GM18520 (cell line): Measurements from ENCODE around the gene KIF6.

Experiments
- ATAC-seq: cut with Tn5 transposase; IDR thresholded peaks from one replicate; pipeline ENCODE4 v1.9.1; 2021; ENCODE audit not compliant: unreplicated experiment

KIF6 gene

DNA sequence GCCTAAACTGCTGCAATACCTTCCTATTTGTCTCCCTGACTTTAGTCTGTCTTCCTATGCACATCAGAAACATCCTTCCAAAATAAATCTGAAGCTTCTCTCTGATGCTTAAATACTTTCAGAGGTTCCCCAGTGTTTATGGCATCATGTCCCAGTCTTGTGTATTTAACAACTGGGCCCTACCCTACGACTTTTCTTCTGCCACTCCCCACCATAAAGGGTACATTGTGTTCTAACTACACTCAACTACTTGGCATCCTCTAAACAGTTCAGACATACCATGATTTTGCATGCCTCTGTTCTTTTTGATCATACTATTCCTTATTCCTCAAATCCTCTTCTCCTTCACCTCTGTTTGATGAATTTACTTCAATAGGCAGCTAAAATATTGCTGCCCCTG lies 259.7 kb downstream of the KIF6 start:
- ATAC-seq = no peak

DNA sequence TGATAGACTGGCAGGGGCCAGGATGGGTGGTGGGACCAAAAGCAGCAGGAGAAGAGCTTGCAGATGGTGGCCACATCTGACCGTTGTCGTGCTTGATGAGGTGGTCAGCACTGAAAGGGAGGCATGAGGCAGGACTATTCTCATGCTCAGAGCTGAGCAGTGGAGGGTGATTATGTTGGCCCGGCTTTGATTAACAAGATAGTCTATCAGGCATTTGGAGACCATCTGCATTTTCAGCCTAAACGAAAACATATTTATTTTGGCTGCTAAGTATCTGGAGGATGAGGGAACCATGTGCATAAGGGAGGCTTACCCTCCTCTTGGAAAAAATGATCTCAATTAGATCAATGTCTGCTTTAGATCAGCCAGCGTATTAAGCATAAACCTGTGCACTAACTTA lies 261.1 kb downstream of the KIF6 start:
- no peak for ATAC-seq

DNA sequence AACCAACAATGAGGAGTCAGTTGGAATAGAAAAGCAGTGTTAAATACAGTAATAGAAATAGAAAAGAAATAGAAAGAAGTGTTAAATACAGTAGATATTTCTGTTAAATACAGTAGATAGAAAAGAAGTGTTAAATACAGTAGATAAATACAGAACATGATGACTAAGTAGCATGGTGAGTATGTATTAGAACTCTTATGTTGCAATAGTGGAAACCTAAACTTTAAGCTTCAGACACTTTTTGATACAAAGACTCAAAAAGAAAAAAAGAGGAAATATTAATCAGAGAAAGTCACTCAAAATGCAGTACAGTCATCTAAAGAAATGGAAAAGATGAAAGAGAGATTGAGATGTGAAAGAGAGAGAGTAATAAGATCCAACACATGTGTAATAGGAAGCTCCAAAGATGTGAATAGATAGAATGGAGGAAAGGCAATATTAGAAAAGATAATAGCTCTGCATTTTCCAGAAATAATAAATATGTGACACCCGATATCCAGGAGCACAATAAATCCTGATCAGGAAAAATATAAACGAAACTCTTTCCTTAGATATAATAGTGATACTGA lies 271.2 kb downstream of the KIF6 start:
- no peak for ATAC-seq

DNA sequence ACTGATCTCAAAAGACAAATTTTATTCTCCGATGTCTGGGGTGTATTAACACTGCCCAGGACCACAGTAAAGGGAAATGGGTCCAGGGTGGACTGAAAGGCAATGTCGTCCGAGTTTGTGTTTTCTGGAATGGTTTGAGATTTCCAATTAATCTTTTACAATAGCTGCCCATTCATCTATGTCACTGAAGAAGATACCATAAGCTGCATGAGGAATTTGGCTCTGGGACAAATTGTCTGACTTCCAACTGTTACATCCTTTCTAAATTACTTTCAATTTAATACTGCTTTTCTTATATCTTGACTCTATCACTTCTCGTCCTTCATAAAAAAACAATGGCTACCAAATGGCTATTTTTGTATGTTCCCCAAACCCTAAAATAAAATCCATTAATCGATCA lies 272.0 kb downstream of the KIF6 start:
- ATAC-seq = no peak

DNA sequence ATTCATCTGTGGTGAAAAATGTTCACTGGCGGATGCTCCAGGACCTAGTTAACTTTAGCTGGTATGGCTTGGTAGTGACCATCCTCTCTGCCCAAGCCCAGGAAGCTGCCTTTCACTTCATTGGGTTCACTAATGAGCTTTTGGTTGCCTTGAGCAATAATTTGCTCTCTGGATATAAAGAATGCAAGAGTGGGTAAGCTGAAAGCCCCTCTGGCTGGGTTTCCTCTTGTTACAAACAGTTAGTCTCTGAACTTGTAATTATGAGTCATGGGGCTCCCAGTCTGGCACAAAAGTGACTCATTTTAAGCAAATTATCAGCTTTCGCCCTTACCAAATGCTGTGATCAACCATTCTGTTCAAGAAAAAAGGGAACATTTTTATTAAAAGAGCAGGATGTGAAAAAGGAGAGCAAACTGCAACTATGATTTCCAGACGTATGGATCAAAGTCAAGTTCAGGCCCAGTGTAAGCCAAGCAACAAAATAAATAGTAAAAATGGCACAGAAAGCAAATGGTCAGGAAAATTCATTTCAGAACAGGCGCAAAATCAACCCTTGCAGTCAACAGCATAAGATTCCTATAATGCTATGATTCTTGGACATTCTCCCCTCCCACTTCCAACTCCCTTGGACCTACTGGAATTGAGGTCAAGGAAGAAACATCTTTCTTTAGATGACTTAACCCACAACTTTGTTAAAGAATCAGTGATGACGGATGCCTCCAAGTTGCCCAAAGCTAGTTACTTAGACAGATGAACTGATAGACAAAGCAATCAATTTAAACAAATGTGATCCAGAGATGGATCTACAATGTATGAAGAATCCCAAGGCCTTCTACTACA lies 272.7 kb downstream of the KIF6 start:
- no peak for ATAC-seq

DNA sequence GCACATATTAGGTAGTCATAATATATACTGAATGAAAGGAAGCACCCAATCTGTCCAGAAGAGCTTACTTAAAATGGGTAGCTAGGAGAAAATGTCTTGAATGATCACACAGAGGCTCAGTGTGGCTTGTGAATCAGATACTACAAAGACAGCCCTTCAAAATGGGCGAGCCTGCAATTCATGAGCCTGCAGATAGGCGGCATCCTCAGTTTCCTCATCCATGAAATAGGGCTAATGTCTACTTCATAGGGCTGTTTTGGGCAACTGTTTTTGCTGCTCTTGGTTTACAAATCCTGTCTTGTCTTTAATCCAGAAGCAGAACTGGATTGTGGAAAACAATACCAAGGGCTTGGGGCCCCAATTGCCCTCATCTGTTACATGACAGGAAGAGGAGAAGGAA lies 273.4 kb downstream of the KIF6 start:
- ATAC-seq = no peak

DNA sequence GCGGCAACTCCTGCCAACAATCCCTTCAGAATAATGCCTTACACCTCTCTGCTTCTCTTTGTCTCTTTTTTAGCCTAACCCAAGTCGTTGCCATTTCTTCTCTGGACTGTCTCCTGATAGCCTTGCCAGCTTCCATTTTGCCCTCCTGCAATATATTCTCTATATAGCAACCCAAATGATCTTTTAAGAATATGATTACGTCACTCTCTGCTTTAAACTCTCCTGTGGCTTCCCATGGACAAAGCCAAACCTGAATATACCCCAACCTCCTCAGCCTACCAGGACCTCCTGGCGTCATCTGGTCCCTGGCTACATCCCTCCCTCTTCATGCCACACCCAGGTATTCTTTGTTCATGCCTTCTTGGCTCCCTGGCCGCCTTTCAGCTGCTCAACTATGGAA lies 276.2 kb downstream of the KIF6 start:
- ATAC-seq = no peak

DNA sequence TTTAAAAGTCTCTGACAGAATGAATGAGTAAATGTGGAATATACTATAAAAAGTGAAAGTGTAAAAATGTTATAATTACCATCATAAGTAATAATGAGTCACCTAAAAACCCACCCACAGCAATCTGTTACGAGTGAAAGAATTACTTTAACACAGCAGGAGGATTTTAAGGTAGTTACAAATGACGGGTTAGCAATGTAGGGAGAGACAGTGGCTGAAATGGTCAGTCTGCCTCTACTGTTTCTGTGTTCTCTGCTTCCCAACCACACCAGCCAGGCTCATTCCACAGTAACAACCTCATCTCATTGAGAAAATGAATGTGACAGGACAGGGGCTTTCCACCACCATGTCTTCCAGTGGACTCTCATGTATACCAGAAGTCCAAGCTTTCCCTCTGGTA lies 278.3 kb downstream of the KIF6 start:
- ATAC-seq = no peak

DNA sequence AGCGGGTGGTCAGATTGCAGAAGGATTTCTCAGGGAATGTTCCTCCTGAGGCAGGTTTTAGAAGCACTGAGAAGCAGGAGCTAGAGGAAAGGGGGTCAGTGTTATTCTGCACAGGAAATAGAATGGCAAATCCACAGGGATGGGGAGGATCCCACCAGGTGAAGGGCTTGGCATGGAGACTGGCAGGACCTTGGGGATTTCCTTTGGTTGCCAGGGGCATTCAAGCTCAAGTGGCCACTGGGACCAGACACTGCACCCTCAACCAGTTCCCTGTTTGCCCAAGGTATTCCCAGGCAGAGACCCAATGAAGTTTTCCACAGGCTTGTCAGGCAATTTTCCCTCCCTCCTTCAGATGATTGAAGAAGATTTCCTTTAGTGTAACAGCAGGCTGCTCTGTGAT lies 279.5 kb downstream of the KIF6 start:
- no peak for ATAC-seq

DNA sequence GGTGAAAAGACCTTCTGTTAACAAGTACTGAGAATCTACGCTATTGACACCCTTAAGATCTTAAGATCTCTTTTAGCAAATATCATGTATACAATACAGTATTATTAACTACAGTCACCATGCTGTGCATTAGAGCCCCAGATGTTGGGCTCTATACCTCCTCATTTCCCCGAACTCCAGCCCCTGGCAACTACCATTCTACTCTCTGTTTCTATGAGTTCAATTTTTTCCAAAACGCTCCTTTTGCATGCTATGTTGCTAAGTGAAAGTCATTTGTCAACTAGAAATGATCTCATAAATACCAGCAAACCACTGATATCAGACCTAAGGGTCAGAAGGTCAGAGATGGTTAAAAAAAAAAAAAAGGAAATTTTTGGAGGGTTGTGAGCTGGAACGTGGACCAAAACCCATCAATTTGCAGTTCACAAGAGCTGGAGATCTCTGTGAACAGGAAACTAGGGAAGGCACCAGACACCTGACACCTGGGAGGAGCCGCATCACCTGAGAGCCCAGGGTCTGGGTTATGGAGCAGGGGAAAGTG lies 280.7 kb downstream of the KIF6 start:
- no peak for ATAC-seq

DNA sequence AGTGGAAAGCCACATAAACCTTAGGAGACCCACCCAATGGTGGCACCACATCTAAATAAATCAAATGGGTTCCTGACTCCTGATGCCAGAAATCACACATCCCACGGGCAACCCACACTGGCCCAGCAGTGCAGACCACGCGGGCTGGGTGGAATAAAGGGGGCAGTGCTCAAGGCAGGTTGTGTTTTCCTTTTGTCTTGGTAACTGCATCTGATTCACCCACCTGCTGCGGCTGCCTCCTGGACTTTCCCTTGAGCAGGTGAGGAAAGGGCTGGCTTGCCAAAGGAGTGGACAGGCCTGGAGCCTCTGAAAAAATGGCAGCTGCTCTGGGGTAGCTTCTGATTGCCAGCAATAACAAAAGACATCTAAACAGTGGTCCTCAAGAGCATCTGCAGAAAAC lies 283.2 kb downstream of the KIF6 start:
- no peak for ATAC-seq

DNA sequence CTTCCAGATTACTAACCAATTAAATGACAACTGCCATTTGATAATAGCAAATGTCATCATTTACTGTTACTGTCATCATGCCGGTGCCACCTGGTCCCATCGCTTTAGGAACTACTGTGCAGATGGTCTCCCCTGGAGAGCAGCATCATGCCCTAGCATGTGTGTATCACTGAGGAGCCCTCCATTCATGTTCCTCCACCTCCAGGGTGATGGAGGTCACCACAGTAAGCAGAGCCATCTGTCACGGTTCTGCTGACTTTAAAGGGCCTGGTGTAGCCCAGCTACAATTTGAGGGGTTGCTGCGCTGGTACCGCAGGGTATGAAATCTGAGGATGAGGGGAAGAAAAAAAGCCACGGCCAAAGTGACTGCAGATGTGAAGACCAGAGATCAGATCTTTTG lies 283.9 kb downstream of the KIF6 start:
- no peak for ATAC-seq

DNA sequence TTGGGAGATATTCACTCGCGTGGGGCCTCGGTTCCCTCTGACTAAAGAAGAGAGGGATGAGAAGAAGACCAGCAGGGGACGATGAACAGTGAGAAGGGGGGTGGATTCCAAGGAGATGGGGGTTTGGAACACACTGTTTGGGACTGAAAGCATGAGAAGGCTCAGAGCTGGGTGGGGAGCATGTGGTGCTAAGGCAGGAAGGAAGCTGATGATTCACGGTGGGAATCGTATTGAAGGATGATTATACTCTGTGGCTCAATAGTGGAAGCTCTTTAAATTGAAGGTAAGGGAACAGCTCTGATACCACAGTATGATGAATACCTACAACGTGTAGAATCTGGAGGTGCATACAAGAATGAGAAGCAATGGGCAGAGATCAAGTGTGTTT lies 285.2 kb downstream of the KIF6 start:
- ATAC-seq = no peak

DNA sequence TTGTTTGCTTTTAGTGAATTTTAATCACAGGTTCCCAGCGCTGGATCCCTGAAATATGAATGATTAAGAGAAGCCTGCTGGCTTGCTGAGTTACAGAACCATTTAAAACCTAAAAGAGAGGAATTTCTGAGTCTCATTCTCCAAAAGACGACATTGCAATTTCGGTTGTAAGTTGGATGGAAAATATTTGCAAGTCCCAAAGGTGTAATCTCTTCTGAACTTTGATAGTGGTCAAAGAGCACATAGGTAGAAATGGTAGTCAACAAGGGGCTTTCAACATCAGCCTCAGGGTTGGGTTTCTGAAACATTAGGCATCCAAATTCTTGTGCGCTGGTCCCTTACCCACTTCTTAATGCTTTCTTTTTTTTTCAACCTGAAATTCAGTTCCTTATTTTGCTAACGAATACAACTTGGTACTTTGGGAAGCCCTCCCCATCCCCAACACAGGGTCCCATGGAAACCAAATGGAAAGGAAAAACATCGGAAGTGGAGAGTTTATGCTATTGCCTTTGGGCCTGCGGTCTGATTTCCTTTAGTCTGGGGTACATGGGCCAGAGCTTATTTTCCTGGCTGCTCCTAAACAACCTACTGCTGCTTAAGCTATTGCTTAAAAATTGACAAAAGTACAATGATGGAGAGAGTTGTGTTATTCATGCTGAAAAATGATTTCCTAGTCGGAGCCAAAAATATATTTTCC lies 285.7 kb downstream of the KIF6 start:
- no peak for ATAC-seq

DNA sequence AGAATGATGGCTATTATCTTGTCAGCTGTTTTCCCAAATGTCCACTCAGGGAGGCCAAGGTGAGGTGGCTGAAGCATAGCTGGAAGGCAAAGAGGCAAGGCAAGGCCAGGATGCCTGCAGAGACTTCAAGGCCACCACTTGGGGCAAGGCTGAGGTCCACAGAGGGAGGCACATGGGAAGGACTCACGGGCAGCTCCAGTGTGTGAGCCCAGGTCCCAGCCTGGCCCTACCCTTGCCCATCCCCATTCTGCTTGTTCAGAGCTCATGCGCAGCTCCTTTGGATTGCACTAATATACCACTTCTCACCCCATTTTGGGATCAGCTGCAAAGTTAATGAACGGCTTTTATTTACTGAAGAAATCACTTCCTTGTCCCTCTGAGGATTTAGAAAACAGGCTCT lies 291.6 kb downstream of the KIF6 start:
- no peak for ATAC-seq

DNA sequence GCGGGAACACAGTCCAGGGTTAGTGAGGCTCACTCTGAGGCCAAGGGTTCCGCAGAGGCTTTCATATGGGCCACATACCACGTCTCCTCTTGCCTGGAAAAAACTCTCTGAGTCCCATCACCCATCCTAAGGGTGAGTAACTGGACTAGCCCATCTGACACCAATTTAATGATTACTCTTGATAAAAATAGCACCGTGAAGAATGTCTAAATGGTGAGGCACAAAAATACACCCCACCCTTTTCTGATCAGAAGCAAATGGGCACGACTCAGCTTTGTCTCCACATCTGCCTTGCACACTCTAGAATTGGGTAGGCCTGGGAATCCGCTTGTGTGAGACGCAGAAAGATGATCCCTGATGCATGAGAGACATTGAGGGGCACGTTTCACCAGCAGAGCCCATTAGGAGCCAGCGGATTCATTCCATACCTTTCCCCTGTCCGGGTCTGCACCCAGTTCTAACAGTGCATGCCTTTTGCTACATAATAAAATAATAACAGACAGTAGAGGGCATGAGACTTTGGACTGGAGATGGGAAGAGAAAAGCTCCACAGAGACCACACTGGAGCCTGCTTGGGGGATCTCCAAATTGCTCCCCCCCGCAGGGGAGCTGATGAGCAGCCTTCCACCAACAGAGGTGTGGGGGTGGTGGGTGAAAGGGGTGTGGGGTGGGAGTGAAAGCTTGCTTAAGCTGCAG lies 292.7 kb downstream of the KIF6 start:
- ATAC-seq = no peak

DNA sequence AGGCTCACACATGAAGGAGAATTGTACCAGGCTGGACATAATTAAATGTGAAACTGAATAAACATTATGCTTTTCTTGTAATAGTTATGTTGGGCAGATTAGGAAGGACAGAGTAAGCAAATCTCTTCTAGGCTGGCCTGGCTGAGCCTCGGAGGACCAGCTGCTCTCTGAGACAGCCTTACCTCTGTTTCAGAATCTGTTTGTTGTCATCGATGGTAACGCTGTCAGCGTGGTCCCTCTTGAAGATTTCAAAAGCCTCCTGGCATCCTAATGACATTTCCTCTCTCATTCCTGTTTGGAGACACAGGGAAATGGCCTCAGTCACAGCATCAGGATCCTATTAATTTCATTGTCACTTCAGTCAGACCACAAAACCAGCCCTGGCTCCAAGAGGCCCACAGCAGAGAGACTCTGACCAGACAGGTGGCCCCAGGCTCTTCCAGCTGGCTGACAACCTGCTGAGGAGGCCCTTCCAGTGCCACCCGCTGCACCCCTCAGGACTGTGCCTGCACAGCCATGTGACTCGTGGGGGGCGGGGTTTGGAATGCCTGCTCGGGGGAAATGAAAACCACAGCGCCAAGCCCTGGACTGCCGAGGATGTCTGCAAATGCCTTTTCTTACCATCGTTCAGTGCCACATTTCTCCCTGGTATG lies 294.2 kb downstream of the KIF6 start:
- ATAC-seq = no peak

DNA sequence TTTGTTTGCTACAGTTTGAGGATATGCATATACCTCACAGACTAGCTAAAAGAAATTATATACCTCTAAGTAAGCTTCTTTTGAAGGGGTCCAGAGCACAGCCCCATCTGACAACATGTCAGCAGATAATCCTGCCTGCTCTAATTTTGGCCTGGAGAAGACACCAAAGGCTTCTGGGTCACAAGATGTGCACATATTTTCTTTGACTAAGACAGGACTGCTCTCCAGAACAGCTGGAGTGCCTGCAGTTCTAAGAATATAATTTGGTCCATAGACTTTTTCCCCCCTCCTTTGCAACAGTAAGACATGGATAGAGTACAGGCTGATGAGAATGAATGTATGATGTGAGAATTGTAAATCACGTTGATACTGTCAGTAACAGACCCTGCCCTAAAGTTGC lies 294.8 kb downstream of the KIF6 start:
- no peak for ATAC-seq

DNA sequence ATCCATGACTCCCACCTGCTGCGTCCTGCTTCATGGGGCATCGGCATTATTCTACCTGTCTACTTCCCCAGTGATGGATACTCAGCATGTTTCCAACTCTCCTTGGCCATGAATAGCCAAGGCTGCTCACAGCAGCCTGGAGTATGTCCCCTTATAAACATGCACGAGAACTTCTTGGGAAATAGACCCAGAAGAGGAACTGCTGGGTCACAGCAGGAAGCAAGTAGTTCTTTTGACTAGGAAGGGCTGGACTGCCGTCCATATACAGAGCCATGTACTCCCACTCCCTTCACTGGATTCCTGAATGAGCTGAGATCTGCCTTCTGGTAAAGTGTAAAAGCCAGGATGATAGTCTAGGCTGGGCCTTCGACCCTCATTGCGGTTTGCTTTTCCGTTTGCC lies 296.4 kb downstream of the KIF6 start:
- ATAC-seq = no peak

DNA sequence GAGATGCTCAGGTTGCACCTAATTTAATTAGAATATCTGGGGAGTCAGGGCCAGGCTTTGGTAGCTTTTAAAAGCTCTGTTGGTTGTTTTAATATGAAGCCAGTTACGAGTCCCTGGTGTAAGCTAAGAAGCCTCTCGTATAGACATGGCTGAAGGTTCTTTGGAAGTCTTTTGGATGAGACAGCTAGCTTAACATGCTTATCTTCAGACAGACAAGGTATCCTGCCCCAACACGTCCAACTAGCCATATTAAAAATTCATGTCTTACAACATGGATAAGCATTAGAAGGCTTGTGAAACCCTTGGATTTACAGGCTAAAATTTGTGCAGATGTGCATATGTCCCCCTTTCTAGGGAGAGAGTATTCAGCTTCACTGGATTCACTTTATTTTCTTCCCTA lies 297.1 kb downstream of the KIF6 start:
- ATAC-seq = no peak

DNA sequence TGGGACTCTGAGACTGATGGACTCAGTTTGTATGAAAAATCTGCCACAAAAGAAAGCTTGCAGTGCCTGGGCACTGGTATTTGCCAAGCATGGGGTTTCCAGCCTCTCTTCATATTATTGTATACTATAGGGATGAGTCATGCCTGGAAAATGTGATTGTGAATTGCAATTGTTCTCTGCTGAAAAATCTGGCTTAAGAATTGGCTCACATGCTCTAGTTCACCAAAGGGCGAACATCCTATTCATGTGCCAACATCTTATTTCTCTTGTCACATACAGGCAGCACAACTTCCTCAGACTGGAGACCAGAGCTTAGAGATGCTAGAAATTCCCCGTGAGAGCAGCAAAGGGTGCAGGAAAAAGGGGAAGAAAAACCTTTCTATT lies 299.1 kb downstream of the KIF6 start:
- ATAC-seq = no peak
